GM18502 (cell line): ENCODE measurements around the gene SLC5A10.
A peak's percentile ranks its signal among the peaks of the same experiment; 100 is the strongest.
"Not testable (repeated sequence)": the region's sequence is repeated elsewhere in the genome, so short reads cannot be mapped to it uniquely, and the experiment has no call there.

ENCODE experiments used
- ATAC-seq: cut with Tn5 transposase; IDR thresholded peaks from one replicate; pipeline ENCODE4 v1.9.1; 2021; ENCODE audit warnings: mild to moderate bottlenecking; ENCODE audit not compliant: unreplicated experiment, poor library complexity

SLC5A10 gene

DNA sequence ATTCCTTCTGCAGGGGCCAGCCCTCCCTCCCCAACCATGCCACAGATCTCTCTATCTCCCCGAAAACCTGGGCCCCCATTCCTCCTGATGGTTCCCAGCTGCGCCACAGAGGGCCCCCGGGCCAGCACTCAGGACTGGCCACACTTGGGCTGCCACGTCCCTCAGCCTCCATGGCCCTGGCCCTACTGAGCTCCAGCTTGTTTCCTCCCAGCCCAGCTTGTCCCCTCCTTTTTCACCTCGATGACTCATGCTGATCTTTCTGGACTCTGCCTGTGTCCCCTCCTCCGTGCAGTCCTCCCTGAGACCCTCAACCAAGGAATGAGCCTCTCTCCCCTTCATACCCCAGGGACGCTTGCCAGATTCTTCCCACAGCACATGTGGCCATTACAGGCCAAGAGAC, 63.5 kb downstream of the SLC5A10 start:
- ATAC-seq = no peak

DNA sequence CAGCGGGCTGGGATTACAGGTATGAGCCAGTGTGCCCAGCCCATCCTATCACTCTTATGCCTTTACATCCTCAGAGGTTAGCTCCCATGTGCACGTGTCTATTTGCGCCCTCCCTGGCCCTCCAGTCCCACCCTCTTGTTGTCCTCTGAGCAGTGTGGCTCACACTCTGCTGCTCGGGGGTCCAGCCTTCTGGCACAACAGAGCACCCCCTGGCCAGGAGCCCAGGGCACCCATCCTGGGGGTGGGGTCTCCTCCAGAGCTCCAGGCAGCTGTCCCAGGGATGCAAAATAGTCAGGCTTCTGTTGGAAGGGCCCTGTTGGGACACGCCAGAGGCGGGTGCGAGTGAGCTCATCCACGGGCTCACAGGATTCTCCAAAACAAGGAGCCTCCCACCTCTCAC, 64.3 kb downstream of the SLC5A10 start:
- ATAC-seq = no peak

DNA sequence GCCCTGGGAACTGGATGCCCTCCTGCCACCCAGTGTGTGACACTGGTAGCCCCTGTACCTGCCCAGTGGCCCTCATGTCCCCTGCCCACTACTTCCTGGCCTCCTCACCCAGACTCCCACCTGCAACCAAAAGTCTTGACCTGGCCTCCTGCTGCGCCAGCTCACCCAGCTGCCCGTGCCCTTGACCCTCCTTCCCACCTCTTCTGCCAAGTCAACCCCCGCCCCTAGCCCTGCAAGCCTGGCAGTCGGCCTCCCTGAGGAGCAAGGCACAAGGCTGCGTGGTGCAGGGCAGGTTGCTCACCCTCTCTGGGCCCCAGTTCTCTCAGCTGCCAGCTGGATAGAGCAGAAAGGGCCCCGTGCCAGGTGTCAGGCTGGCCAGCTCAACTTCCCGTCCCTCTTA, 64.9 kb downstream of the SLC5A10 start:
- ATAC-seq = no peak

DNA sequence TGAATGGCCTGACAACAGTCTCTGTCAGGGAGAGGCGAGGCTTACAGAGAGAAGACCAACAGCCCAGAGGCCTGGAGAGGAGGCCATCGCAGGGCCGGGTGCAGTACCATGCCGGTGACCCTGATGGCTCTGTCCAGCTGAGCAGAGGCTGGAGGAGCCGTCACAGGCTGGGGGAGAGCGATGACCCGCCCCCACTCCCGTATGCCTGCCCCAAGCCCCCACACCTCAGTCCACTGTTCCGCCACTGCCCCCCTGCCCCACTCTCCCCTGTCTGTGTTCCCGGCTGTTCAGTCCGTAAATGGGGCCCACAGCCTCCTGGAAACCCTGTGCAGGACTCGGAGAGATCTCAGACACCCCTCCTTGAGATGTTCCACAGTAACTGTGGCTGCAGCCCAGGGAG, 65.4 kb downstream of the SLC5A10 start:
- no peak for ATAC-seq

DNA sequence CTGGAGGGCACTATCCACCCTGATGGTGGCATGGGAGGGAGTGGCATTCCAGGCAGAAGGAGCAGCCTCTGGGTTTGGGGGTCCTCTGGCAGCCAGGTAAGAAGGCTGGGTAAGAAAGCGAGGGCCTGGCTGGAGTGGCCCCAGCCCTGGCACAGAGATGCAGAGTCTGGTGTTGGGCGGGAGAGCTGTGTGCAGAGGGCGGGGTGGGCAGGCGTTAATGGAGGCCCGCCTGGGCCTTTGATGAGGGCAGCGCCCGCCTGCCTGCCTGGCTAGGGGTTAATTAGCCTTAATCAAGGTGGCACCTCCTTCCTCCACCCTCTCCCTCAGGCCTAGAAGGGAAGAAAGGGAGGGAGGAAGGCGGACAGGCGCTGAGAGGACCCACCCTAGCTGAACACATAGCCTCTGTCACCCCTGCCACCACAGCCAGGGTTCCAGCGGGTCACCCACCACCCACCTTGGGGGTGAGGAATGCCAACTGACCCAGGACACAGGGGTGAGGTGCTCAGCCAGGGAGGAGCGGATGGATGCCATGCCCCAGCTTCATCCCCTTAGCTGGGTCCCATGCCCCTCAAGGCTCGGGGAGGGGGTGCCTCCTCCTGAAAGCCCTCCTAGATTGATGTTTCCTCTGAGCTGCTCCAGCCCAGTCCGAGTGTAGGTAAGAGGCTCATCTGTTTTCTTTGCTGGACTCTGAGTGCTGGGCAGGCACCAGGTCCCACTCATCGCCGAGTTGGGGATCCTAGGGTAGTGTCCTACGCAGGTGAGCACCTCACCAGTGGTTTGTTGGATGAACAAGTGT, 66.0 kb downstream of the SLC5A10 start:
- ATAC-seq = no peak

DNA sequence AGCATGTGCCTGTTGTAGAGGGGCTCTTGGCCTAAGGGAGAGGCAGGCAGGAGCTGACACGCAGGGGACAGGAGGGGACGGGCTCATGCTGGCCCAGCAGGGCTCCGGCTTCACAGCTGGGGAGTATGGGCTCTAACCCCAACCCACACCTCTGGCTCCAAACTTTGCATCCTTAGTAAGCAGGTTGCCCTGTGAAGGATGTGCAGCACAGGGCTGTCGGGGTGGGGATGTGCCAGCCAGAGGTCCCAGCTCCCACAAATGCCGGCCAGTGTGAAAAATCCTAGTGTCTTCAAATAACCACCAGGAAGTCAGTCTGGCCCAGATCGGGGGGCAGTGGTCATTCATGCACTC, 66.6 kb downstream of the SLC5A10 start:
- ATAC-seq = no peak

DNA sequence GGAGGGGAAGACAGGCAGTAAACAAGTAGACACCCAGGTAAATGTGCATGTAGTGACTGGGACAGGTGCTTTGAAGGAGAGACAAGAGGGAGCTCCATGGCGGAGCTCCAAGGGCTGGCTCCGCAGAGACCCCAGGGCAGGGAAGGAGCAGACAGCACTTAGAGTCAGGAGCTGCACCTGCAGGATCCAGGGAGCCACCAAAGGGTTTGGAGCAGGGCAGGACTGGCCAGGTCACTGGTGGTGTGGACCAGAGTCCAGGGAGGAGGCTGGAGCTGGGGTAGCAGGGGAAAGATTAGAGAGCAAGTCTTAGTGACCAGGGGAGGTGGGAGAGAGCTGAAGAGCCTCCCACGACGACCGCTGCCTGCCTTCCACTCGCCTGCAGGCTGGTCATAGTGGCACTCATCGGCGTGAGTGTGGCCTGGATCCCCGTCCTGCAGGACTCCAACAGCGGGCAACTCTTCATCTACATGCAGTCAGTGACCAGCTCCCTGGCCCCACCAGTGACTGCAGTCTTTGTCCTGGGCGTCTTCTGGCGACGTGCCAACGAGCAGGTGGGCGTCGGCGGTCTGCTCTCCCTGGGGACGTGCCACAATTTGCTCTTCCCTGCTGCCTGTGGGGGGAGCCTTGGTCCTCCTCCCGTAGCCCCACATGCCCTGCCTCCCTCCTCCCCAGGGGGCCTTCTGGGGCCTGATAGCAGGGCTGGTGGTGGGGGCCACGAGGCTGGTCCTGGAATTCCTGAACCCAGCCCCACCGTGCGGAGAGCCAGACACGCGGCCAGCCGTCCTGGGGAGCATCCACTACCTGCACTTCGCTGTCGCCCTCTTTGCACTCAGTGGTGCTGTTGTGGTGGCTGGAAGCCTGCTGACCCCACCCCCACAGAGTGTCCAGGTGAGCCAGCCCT, 67.3 kb downstream of the SLC5A10 start:
- no peak for ATAC-seq

DNA sequence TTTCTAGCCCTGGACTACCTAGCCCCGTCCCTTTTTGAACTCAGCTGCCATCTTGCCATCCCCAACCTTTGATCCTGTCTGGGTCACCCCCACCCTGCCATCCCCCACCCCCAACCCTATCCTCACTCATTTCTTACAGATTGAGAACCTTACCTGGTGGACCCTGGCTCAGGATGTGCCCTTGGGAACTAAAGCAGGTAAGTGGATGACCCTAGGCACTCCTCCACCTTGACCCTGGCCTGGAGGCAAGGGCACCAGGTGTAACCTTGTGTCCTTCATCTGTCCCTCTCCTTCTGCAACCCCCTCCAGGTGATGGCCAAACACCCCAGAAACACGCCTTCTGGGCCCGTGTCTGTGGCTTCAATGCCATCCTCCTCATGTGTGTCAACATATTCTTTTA, 68.1 kb downstream of the SLC5A10 start:
- ATAC-seq = no peak

DNA sequence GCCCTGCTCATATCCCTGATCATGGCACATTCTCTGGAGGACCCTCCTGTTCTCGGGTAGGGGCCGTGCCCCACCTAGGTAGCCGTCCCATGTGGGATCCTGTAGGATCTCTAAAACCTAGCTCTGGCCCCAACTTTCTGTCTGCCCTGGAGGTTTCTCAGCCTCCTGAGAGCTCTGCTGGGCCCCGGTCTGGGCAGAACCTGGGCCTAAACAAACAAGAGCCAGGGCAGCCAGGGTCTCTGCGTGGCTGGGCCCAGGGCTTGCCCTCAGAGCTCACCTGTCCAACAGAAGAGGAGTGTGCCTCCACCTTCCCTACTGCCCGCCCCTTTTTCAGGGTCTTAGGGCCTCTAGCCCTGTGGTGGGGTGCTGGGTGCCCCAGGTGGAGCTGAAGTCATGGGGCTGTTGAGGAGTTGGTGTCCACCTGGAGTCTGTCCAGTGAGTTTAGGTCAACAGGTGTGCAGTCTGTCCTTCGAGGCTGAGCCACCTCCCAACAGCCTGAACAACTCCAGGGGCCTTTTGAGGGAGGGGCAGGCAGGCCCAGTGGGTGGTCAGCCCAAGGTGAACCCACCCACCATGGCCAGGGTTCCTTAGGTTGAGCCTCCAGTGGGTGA, 69.2 kb downstream of the SLC5A10 start:
- ATAC-seq = not testable (repeated sequence)

DNA sequence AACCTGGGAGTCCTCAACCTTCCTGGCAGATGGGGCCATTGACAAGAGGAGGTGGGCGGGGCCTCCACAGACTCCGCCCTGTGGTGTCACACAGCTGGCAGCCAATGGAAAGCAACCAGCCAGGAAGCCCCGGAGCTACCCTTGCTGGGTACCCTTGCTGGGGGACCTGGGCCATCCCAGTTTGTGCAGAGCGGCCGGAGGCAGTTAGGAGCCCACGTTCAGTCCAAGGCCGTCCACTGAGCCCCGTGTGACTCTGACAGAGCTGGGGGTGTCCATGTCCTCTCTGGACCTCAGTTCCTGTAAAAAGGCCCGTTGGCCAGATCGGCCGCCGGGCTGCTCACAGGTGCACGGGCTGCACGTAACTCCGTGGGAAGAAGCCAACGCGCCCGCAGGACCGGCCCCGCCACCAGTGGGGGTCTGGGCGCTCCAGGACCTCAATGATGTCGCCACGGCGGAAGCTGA, 69.7 kb downstream of the SLC5A10 start:
- ATAC-seq = no peak

DNA sequence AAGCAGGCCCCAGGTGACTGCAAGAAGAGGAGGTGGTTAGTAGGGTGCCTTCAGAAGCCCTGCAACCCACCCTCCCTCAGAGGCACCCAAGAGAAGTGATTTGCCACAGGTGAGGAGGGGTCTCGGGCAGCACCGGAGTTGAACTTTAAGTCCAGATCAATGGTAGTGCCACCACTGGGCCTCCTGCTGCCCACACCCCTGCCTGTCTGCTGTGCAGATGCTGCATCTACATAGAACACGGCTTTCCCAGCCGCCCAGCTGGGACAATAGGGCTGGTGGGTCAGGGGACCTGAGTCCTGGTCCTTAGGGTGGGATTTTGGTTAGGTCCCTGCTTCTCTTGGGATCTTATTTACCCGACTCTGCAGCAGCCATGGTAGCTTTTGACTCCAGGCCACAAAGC, 70.2 kb downstream of the SLC5A10 start:
- ATAC-seq = no peak

DNA sequence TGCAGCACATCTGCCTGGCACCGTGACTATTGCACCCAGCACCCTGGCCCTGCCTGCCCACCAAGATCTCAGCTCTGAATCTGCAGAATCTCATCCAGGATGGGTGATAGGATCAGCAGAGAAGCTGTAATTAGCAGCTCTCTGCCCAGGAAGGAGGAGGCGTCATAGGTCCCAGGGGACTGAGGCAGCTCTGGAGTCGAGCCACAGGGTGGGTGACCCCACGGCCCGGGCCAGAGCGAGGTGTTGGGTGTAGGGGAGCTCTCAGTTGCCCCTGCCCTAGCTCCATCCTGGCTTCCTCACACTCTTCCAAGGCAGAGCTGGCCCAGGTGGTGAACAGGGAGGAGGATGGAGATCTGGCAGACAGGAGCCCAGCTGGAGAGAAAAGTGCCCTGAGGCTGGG, 70.8 kb downstream of the SLC5A10 start:
- no peak for ATAC-seq

DNA sequence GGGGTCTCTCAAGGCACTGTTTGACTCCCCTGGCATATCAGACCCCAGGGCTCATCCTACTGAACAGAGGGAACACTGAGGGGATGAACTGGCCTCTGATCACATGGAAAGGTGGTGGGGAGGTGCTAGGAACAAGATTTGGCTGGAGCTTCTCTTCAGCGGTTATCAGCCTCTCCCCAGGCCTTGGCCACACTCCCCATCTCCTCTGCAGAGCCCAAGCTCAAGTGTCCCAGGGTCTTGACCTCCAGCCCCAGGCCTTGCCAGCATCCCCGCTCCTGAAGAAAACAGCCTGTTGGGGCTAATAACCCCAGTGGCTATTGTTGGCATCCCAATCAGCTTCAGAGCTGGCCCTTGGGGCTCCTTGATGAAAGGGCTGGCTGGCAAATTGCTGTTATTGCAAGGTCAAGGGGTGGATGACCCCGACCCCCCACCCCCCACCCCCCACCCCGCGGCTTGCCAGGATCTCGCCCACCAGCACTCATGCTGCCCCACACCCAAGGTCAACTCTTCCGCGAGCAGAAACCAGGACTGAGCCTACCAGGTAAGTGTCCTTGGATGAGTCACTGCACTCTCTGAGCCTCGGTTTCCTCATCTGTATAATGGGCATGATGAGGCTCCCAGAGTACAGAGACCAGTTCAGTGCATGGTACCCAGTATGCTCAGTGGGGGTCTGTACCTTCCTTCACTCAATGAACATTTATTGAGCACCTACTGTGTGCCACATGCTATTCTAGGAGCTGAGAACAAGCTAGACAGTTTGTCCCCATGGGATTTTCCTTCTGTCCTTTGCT, 71.4 kb downstream of the SLC5A10 start:
- no peak for ATAC-seq

DNA sequence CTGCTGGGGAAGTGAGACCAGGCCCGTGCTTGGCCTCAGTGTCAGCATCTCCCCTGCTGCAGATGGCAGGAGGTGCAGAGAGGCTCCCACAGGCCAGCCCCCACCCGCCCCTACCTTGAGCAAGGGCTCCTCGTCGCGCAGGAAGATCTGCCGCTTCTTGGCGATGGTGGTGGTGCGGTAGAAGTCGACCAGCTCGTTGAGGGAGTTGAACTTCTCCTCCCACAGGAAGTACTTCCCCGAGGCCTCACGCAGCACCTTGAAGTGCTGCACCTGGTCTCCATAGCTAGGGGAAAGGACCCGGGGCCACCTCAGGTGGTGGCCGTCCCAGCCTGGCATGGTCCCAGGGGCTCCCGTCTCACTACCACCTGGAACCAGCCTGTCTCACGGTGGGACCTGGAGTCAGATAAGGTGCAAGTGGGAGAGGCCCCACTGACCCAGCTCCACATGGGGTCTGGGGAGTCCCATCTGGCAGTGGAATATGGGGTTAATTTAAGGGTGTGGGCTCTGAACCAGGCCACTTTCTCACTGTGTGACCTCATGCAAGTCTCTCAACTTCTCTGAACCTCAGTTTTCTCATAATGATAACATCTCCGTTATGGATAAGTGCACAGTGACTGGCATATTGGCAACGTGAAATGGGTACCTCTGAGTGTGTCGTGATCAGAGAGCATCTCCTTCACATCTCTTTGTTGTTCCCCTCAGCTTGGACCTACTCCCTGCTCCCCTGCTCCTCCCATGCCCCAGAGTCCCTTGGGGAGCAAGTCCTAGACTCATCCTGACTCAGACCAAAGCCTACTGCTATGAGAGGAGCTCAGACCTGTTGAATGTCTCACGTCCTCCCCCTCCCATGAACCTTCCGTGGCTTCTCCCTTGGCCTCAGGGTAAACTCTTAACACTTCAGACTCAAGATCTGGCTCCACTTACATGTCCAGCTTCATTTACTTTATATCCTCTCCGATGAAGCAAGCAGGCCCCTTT, 72.4 kb downstream of the SLC5A10 start:
- ATAC-seq = no peak

DNA sequence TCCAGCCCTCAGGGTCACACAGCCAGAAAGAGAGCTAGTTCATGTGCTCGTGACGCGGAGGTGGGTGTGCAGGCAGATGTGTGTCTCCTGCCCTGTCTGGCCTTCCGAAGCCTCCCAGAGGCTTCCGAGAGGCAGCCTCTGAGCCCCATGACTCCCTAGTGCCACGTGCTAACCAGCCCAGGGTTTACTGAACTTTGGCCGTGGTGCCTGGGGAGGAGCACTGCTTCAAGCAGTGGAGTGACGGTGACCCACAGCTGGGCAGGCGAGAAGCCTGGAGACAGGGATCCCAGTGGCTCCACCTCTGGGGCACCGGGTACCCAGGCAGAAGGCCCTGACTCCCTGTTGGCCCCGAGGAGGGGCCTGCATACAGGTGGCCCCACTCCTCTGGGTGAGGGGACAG, 76.7 kb downstream of the SLC5A10 start:
- not testable (repeated sequence) for ATAC-seq

DNA sequence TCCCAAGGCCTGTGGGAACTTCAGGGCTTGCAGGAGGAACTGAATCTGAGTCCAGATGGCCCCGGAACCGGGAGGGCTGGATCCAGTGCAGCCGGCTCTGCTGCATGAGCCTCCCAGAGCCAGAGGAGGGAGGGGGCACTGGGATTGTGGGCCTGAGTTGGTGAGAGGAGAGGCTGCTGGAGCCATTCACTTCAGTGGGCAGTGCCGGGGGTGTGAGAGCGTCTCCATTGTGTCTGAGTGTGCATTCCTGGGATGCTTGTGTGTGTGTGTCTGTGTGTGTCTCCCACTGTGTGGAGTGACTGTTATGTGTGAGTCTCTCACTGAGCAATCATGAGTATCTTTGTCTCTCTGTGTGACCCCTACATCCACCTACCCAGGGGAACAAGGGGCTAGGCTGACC, 77.8 kb downstream of the SLC5A10 start:
- ATAC-seq = not testable (repeated sequence)

DNA sequence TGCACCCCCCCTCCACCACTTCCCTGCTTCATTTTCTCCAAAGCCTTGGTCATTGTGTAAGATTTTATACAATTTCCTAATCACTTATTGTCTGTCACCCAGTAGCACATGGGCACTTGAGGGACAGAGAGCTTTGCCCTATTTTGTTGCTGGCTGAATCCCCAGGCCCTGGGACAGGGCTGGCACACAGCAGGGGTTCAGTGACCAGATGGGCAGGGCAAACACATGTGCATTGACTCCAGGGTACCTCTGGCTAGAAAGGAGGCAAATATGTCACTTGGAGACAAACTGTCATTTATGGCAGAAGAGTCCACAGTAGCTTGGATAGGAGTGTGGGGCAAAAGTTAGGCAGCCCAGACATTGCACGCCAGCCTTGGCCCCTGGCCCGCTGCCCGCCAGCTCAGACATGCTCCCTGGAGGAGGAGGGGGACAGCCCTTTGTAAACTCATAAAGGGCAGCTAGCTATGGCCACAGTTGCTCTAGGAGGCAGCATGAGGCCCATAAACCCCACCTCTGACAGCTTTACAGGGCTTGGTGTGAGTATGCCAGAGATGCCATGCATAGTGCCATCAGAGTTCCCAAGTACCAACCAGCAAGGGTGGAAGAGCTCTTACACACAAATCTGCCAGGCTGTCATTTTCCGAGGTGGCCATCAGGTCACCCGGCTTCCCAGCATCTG, 78.9 kb downstream of the SLC5A10 start:
- ATAC-seq = not testable (repeated sequence)

DNA sequence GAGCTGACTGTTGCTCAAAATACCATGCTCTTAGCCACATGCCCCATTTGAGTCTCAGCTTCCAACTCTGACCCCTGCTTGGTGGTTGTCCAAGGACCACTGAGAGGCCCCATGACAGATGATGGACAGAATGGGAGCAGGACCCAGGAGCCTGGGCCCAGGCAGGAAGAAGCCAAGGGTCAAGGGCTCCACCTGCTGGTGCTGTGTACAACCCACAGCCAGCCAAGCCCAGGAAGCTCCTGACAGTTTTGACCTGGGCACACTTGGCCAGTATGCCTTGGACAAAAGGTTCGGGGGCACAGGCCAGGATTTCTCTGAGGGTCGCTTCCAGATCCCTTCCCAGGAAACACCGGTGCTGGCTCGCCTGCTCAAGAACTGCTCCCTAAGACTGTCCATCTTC, 79.8 kb downstream of the SLC5A10 start:
- ATAC-seq = peak; percentile 37
